Vagina (tissue), 2 donors: ENCODE results near the gene BID.

Experiments used
- POLR2A ChIP-seq, 2 donors: fragments of 450-650 bp; IDR thresholded peaks; one replicate each; pipeline ENCODE4 v1.6.1; 2017; ENCODE audit warnings: antibody characterized with exemption in 2 of 2, mild to moderate bottlenecking in 2 of 2, moderate library complexity in 2 of 2
- POLR2AphosphoS5 ChIP-seq, 2 donors: sonication (generic); formaldehyde crosslinking; IDR thresholded peaks; one replicate each; pipeline ENCODE4 v1.9.0; 2017; ENCODE audit warnings: antibody characterized with exemption in 2 of 2, mild to moderate bottlenecking in 2 of 2, low read depth in 1 of 2; ENCODE audit not compliant: insufficient read depth in 1 of 2
- TF ChIP-seq, protein P1 (sequence below), 3 experiments: fragments of 450-650 bp in 2 of 3; fragments of 200-600 bp in 1 of 3; sonication (generic) in 1 of 3; IDR thresholded peaks; one replicate each; pipeline ENCODE4 v1.5.1; 2017 to 2019; ENCODE audit warnings: antibody characterized with exemption in 3 of 3, mild to moderate bottlenecking in 2 of 3, moderate library complexity in 2 of 3

DNA sequence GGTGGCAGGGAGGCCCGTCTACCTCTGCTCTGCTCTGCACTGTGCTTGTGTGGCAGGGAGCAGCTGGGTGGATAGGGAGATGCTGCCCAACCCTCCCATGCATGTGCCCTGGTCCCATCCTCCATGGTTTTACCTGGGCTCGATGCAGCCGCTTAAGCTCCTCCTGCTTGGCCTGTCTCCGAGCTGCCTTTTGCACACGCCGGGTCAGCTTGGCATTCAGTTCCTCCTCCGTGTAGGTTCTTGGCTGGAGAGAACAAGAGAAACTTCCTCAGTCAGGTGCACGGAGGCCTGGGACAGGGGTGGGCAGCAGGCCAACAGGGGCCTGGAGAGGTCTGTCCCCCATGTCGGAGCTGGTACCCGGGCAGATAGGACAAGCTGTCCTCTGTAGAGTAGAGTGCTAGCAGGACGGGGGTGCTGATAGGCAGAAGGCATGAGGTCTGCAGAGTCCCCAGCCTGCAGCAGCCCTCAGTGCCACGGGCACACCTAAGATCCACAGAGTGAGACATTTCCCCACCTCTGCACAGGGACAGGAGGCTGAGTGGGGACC lies 36.4 kb upstream of the BID start:
- TF ChIP-seq, protein P1, sequence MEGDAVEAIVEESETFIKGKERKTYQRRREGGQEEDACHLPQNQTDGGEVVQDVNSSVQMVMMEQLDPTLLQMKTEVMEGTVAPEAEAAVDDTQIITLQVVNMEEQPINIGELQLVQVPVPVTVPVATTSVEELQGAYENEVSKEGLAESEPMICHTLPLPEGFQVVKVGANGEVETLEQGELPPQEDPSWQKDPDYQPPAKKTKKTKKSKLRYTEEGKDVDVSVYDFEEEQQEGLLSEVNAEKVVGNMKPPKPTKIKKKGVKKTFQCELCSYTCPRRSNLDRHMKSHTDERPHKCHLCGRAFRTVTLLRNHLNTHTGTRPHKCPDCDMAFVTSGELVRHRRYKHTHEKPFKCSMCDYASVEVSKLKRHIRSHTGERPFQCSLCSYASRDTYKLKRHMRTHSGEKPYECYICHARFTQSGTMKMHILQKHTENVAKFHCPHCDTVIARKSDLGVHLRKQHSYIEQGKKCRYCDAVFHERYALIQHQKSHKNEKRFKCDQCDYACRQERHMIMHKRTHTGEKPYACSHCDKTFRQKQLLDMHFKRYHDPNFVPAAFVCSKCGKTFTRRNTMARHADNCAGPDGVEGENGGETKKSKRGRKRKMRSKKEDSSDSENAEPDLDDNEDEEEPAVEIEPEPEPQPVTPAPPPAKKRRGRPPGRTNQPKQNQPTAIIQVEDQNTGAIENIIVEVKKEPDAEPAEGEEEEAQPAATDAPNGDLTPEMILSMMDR (IDR thresholded peaks at IDR 0.05), result no peak
- TF ChIP-seq POLR2AphosphoS5 (IDR thresholded peaks at IDR 0.05; ENCODE audit: insufficient read depth in 1 of 2, low read depth in 1 of 2) (no peak), POLR2A (IDR thresholded peaks at IDR 0.05) (no peak)
